Measurements from ENCODE around the gene EIF3K. TPM values are rescaled to one million over a fixed set of nuclear protein-coding genes. Genes with fewer than 3 reads are reported as not detected.
"Not testable (repeated sequence)": the region's sequence is repeated elsewhere in the genome, so short reads cannot be mapped to it uniquely, and the experiment has no call there.

EIF3K gene
- polyA plus RNA-seq, 1 donor: 290 TPM

DNA sequence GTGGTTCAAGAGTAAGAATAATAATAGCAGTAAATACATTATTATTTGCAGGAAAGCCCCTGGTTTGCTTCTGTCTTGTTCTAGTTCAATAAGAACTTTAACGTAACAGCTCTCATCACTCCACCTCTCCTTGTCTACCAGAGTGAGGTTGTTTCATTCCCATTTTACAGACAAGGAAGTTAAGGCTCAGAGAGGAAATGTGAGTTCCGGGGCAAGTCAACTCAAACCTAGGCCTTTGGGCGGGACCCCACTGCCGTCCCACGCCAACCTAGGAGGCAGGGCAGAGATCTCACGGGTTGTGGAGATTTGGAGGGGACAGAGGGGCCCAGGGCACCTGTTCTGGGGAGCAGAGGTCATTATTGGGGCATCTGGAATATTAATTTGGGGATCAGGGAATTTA, 2.7 kb upstream of the EIF3K start:
- H3K4me3 ChIP-seq (ENCODE audit: low read length): no peak overlapping the region
- WGBS (ENCODE audit: insufficient coverage, low lambda C conversion rate): 90% methylated on average over 2 of the region's 6 CpGs
- no peaks in the 10 kb centered on the region for H3K27me3 ChIP-seq (ENCODE audit: control insufficient read depth, insufficient read depth, low read length)
- no peak overlapping the region for H3K27ac ChIP-seq (ENCODE audit: low read length)
- DNase-seq: no peak
- H3K9me3 ChIP-seq (ENCODE audit: control insufficient read depth, low read depth, low read length): no peaks in the 10 kb centered on the region
- peaks cover 15% of the 10 kb centered on the region for H3K4me1 ChIP-seq (ENCODE audit: control insufficient read depth, insufficient read depth, low read length)
- peaks cover 11% of the 10 kb centered on the region for H3K36me3 ChIP-seq (ENCODE audit: control insufficient read depth, insufficient read depth, low read length)

DNA sequence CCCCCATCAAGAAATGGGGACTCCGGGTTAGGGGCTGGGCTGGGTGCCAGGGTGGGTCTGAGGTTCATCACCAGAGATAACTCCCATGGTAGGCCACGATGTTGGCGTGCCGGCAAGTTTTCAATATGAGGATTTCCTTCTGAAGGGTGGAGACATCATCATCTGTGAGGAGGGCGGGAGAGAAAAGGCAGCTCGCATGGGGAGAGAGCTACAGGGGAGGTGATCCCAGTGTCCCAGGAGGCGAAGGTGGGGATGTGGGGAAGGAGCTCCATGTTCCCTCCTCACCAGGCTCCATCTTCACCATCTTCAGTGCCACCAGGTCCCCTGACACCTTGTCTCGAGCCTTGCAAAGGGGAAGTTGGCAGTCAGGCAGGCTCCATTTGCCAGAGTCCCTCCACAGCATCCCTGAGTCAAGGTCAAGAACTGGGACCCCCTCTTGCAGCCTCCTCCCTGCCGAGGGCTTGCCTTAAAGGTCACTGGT, 1.7 kb upstream of the EIF3K start:
- peaks cover 15% of the 10 kb centered on the region for H3K4me1 ChIP-seq (ENCODE audit: control insufficient read depth, insufficient read depth, low read length)
- H3K27ac ChIP-seq (ENCODE audit: low read length): no peak overlapping the region
- H3K36me3 ChIP-seq (ENCODE audit: control insufficient read depth, insufficient read depth, low read length): peaks cover 20% of the 10 kb centered on the region
- H3K4me3 ChIP-seq (ENCODE audit: low read length): no peak overlapping the region
- WGBS (ENCODE audit: insufficient coverage, low lambda C conversion rate): 100% methylated on average over 1 of the region's 9 CpGs
- H3K9me3 ChIP-seq (ENCODE audit: control insufficient read depth, low read depth, low read length): no peaks in the 10 kb centered on the region
- DNase-seq: no peak
- H3K27me3 ChIP-seq (ENCODE audit: control insufficient read depth, insufficient read depth, low read length): no peaks in the 10 kb centered on the region

- peaks cover 24% of the 10 kb centered on the region for H3K36me3 ChIP-seq (ENCODE audit: control insufficient read depth, insufficient read depth, low read length)
- H3K27me3 ChIP-seq (ENCODE audit: control insufficient read depth, insufficient read depth, low read length): no peaks in the 10 kb centered on the region
- DNase-seq: peak; percentile 42 to 46
- H3K27ac ChIP-seq (ENCODE audit: low read length): peak within 1 kb of the TSS; percentile 75
- H3K9me3 ChIP-seq (ENCODE audit: control insufficient read depth, low read depth, low read length): no peaks in the 10 kb centered on the region
- WGBS (ENCODE audit: insufficient coverage, low lambda C conversion rate): no CpG with 5 or more reads among the region's 28 CpGs
- peaks cover 15% of the 10 kb centered on the region for H3K4me1 ChIP-seq (ENCODE audit: control insufficient read depth, insufficient read depth, low read length)
- peak within 1 kb of the TSS; percentile 75 for H3K4me3 ChIP-seq (ENCODE audit: low read length)
Observed at GRCh38 chr19:38617764-38618589, 1.0 kb upstream of the EIF3K start, which contains the start of gene MAP4K1. TSS of gene MAP4K1 (minus strand) at chr19:38617953. CDS start at chr19:38617895, 58 bp downstream.

DNA sequence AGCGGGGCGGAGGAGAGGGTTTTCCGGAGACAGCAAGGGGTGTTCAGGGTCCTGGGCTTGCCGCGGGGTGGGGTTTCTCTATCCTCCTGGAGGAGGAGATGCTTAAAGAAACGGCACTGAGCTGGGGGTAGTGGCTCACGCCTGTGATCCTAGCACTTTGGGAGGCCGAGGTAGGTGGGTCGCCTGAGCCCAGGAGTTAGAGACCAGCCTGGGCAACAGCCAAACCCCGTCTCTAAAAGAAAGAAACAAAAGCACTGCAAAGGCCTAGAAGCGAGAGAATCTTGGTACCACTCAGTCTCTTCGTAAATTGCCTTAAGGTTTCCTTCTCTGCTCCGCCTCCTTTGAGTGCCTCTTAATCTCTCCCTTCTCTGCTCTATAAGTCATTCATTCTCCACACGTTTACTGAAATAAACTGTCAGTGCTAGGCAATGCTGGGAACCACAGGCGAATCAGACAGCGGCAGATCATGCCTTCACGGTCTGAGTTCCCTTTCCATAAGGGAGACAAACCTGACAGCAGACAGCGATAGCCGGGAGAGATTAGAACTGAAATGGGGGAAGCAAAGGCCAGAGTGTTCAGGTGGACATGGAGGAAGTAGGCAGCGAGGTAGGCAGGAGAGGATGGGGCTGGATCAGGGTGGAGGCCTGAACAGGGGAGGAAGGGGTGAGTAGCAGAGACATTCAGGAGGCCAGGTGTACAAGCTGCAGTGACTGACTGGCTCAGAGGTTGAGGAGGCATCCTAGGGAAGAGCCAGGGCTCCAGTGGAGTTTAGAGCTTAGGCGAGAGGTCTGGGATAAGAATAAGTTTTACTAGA, 580 bp downstream of the EIF3K start:
- no peak for DNase-seq
- H3K27ac ChIP-seq (ENCODE audit: low read length): peak overlapping the region; percentile 59
- H3K4me1 ChIP-seq (ENCODE audit: control insufficient read depth, insufficient read depth, low read length): peaks cover 15% of the 10 kb centered on the region
- H3K9me3 ChIP-seq (ENCODE audit: control insufficient read depth, low read depth, low read length): no peaks in the 10 kb centered on the region
- H3K27me3 ChIP-seq (ENCODE audit: control insufficient read depth, insufficient read depth, low read length): no peaks in the 10 kb centered on the region
- H3K4me3 ChIP-seq (ENCODE audit: low read length): peak overlapping the region; percentile 75
- whole genome bisulfite sequencing (ENCODE audit: insufficient coverage, low lambda C conversion rate): 13% methylated on average over 1 of the region's 21 CpGs
- H3K36me3 ChIP-seq (ENCODE audit: control insufficient read depth, insufficient read depth, low read length): peaks cover 33% of the 10 kb centered on the region

GRCh38 chr19:38624822-38625221, 5.8 kb downstream of the EIF3K start:
- Histone ChIP-seq H3K4me3 (ENCODE audit: low read length) (no peak overlapping the region), H3K27ac (ENCODE audit: low read length) (no peak overlapping the region), H3K27me3 (ENCODE audit: control insufficient read depth, insufficient read depth, low read length) (no peaks in the 10 kb centered on the region), H3K4me1 (ENCODE audit: control insufficient read depth, insufficient read depth, low read length) (peaks cover 4% of the 10 kb centered on the region), H3K36me3 (ENCODE audit: control insufficient read depth, insufficient read depth, low read length) (peaks cover 75% of the 10 kb centered on the region), H3K9me3 (ENCODE audit: control insufficient read depth, low read depth, low read length) (no peaks in the 10 kb centered on the region)
- 100% methylated on average over 1 of the region's 3 CpGs for whole genome bisulfite sequencing (ENCODE audit: insufficient coverage, low lambda C conversion rate)
- no peak for DNase-seq

DNA sequence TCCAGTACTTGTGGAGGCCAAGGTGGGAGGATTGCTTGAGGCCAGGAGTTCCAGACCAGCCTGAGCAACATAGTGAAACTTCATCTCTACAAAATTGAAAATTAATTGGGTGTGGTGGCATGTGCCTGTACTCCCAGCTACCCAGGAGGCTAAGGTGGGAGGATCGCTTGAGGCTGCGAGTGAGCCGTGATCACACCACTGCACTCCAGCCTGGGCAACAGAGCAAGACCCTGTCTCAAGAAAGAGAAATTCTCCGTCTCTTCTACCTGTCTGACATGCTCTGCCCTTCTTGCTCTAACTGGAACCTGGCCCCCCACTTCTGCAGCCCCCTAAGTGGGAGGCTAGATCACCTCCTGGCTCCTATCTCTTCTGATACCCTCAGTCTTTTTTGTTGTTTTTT, 7.4 kb downstream of the EIF3K start:
- Histone ChIP-seq H3K36me3 (ENCODE audit: control insufficient read depth, insufficient read depth, low read length) (peaks cover 66% of the 10 kb centered on the region), H3K27ac (ENCODE audit: low read length) (no peak overlapping the region), H3K4me1 (ENCODE audit: control insufficient read depth, insufficient read depth, low read length) (no peaks in the 10 kb centered on the region), H3K27me3 (ENCODE audit: control insufficient read depth, insufficient read depth, low read length) (no peaks in the 10 kb centered on the region), H3K9me3 (ENCODE audit: control insufficient read depth, low read depth, low read length) (no peaks in the 10 kb centered on the region), H3K4me3 (ENCODE audit: low read length) (no peak overlapping the region)
- WGBS (ENCODE audit: insufficient coverage, low lambda C conversion rate): no CpG with 5 or more reads among the region's 4 CpGs
- DNase-seq: no peak

- Histone ChIP-seq H3K9me3 (ENCODE audit: control insufficient read depth, low read depth, low read length) (no peaks in the 10 kb centered on the region), H3K27me3 (ENCODE audit: control insufficient read depth, insufficient read depth, low read length) (no peaks in the 10 kb centered on the region), H3K4me3 (ENCODE audit: low read length) (no peak overlapping the region), H3K4me1 (ENCODE audit: control insufficient read depth, insufficient read depth, low read length) (peaks cover 3% of the 10 kb centered on the region), H3K27ac (ENCODE audit: low read length) (no peak overlapping the region), H3K36me3 (ENCODE audit: control insufficient read depth, insufficient read depth, low read length) (peaks cover 55% of the 10 kb centered on the region)
- no CpG with 5 or more reads among the region's 6 CpGs for WGBS (ENCODE audit: insufficient coverage, low lambda C conversion rate)
- DNase-seq: no peak
Observed at GRCh38 chr19:38629568-38629967, 10.6 kb downstream of the EIF3K start.

GRCh38 chr19:38631301-38631700, 12.3 kb downstream of the EIF3K start:
- Histone ChIP-seq H3K27ac (ENCODE audit: low read length) (peak overlapping the region; percentile 46), H3K4me1 (ENCODE audit: control insufficient read depth, insufficient read depth, low read length) (peaks cover 16% of the 10 kb centered on the region), H3K36me3 (ENCODE audit: control insufficient read depth, insufficient read depth, low read length) (peaks cover 53% of the 10 kb centered on the region)
- no CpG with 5 or more reads among the region's 11 CpGs for WGBS (ENCODE audit: insufficient coverage, low lambda C conversion rate)
- H3K4me3 ChIP-seq (ENCODE audit: low read length); H3K27me3 ChIP-seq (ENCODE audit: control insufficient read depth, insufficient read depth, low read length); H3K9me3 ChIP-seq (ENCODE audit: control insufficient read depth, low read depth, low read length); DNase-seq: not testable (repeated sequence)

DNA sequence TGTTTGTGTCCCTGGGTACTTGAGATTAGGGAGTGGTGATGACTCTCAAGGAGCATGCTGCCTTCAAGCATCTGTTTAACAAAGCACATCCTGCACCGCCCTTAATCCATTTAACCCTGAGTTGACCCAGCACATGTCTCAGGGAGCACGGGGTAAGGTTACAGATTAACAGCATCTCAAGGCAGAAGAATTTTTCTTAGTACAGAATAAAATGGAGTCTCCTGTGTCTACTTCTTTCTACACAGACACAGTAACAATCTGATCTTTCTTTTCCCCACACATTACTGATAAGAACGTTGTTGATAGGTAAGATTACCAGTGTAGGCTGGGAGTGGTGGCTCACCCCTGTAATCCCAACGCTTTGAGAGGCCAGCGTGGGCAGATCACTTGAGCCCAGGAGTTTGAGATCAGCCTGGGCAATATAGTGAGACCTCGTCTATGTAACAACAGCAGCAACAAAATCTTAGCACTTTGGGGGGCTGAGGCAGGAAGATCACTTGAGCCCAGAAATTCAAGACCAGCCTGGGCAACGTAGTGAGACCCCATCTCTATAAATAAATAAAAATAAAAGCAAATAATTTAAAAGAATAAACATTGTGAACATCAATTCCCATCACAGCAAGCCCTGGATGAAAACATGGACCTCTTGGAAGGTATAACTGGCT, 13.0 kb downstream of the EIF3K start:
- not testable (repeated sequence) for H3K27me3 ChIP-seq (ENCODE audit: control insufficient read depth, insufficient read depth, low read length); H3K4me3 ChIP-seq (ENCODE audit: low read length); H3K9me3 ChIP-seq (ENCODE audit: control insufficient read depth, low read depth, low read length)
- DNase-seq: peak in 1 of 2 donors; percentile 58
- H3K4me1 ChIP-seq (ENCODE audit: control insufficient read depth, insufficient read depth, low read length): peaks cover 21% of the 10 kb centered on the region
- peaks cover 49% of the 10 kb centered on the region for H3K36me3 ChIP-seq (ENCODE audit: control insufficient read depth, insufficient read depth, low read length)
- peak overlapping the region; percentile 65 for H3K27ac ChIP-seq (ENCODE audit: low read length)
- no CpG with 5 or more reads among the region's 7 CpGs for WGBS (ENCODE audit: insufficient coverage, low lambda C conversion rate)
